Osteocyte (in vitro differentiated cells): Measurements from ENCODE around the gene PCSK2. TPM values are rescaled to one million over a fixed set of nuclear protein-coding genes. Genes with fewer than 3 reads are reported as not detected.

Source experiments
- DNase-seq: peaks from one replicate; pipeline ENCODE4 v3.0.0; 2021; ENCODE audit warnings: mixed read lengths; ENCODE audit not compliant: unreplicated experiment; ENCODE audit errors: extremely low spot score
- H3K27ac Mint-ChIP-seq: one replicate; pipeline ENCODE4 v1.8.0; 2021; ENCODE audit warnings: mild to moderate bottlenecking, mixed read lengths; ENCODE audit not compliant: unreplicated experiment
- H3K27me3 Mint-ChIP-seq: one replicate; pipeline ENCODE4 v1.8.0; 2021; ENCODE audit warnings: mixed read lengths; ENCODE audit not compliant: unreplicated experiment
- H3K36me3 Mint-ChIP-seq: one replicate; pipeline ENCODE4 v1.8.0; 2021; ENCODE audit warnings: mixed read lengths; ENCODE audit not compliant: unreplicated experiment
- H3K4me1 Mint-ChIP-seq: one replicate; pipeline ENCODE4 v1.8.0; 2021; ENCODE audit warnings: mixed read lengths; ENCODE audit not compliant: unreplicated experiment
- H3K4me3 Mint-ChIP-seq: one replicate; pipeline ENCODE4 v1.8.0; 2021; ENCODE audit warnings: mild to moderate bottlenecking, moderate library complexity, mixed read lengths; ENCODE audit not compliant: unreplicated experiment
- H3K9me3 Mint-ChIP-seq: one replicate; pipeline ENCODE4 v1.8.0; 2021; ENCODE audit warnings: mixed read lengths; ENCODE audit not compliant: unreplicated experiment
- total RNA-seq: library from RNA; stranded (reverse); gene quantifications from 2 replicates; pipeline ENCODE4 v1.2.1, GENCODE V29; 2021
- TF ChIP-seq, protein P1 (sequence below): fragments of 200-600 bp; sonication (generic); IDR thresholded peaks from 2 replicates; pipeline ENCODE4 v1.5.0; 2021; ENCODE audit warnings: antibody characterized with exemption, mild to moderate bottlenecking, moderate library complexity

PCSK2 gene
- total RNA-seq, 1 donor from 2014 or later = not detected

DNA sequence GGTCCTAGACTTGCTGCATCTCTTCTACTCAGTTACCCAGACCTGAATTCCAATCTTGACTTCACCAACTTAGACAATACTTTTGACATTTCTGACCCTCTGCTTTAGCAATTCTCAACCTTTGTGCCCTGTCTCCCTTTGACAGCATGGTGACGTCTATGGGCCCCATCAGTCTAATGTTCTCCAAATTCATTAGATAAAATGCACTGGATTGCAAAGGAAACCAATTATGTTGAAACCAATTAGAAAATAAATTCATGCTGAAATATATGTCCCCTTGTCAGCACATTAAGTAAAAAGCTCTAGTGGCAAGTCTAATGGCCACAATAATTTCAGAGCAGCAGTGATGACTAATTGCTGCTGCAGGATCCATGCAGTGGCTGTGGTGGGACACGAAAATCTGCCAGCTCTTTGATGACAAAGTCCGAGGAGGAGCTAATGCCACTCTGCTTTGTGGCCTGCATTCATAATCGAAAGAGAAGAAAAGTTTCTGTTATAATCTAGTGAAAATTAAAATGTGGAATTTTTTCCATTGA is 240.3 kb downstream of the PCSK2 start:
- Mint-ChIP-seq H3K4me3 (no peak overlapping the region), H3K4me1 (no peaks in the 10 kb centered on the region), H3K36me3 (no peaks in the 10 kb centered on the region), H3K9me3 (no peaks in the 10 kb centered on the region), H3K27ac (no peak overlapping the region), H3K27me3 (peaks cover 17% of the 10 kb centered on the region)
- TF ChIP-seq, protein P1, sequence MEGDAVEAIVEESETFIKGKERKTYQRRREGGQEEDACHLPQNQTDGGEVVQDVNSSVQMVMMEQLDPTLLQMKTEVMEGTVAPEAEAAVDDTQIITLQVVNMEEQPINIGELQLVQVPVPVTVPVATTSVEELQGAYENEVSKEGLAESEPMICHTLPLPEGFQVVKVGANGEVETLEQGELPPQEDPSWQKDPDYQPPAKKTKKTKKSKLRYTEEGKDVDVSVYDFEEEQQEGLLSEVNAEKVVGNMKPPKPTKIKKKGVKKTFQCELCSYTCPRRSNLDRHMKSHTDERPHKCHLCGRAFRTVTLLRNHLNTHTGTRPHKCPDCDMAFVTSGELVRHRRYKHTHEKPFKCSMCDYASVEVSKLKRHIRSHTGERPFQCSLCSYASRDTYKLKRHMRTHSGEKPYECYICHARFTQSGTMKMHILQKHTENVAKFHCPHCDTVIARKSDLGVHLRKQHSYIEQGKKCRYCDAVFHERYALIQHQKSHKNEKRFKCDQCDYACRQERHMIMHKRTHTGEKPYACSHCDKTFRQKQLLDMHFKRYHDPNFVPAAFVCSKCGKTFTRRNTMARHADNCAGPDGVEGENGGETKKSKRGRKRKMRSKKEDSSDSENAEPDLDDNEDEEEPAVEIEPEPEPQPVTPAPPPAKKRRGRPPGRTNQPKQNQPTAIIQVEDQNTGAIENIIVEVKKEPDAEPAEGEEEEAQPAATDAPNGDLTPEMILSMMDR = no peak
- peak; percentile 5 for DNase-seq

DNA sequence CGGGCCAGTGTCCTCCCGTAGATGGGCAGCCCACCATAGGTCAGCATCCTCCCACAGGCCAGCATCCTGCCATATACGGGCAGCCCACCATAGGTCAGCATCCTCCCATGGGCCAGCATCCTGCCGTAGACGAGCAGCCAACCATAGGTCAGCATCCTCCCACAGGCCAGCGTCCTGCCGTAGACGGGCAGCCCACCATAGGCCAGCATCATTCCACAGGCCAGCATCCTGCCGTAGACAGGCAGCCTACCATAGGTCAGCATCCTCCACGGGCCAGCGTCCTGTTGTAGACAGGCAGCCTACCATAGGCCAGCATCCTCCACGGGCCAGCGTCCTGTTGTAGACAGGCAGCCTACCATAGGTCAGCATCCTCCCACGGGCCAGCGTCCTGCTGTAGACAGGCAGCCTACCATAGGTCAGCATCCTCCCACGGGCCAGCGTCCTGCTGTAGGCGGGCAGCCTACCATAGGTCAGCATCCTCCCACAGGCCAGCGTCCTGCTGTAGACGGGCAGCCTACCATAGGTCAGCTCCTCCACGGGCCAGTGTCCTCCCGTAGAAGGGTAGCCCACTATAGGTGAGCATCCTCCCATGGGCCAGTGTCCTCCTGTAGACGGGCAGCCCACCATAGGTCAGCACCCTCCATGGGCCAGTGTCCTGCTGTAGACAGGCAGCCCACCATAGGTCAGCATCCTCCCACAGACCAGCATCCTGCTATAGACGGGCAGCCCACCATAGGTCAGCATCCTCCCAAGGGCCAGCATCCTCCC is 241.4 kb downstream of the PCSK2 start:
- TF ChIP-seq, protein P1 = no peak
- Mint-ChIP-seq H3K4me3 (no peak overlapping the region), H3K27ac (no peak overlapping the region), H3K27me3 (peaks cover 10% of the 10 kb centered on the region), H3K36me3 (no peaks in the 10 kb centered on the region), H3K9me3 (no peaks in the 10 kb centered on the region), H3K4me1 (no peaks in the 10 kb centered on the region)
- peak; percentile 71 for DNase-seq

DNA sequence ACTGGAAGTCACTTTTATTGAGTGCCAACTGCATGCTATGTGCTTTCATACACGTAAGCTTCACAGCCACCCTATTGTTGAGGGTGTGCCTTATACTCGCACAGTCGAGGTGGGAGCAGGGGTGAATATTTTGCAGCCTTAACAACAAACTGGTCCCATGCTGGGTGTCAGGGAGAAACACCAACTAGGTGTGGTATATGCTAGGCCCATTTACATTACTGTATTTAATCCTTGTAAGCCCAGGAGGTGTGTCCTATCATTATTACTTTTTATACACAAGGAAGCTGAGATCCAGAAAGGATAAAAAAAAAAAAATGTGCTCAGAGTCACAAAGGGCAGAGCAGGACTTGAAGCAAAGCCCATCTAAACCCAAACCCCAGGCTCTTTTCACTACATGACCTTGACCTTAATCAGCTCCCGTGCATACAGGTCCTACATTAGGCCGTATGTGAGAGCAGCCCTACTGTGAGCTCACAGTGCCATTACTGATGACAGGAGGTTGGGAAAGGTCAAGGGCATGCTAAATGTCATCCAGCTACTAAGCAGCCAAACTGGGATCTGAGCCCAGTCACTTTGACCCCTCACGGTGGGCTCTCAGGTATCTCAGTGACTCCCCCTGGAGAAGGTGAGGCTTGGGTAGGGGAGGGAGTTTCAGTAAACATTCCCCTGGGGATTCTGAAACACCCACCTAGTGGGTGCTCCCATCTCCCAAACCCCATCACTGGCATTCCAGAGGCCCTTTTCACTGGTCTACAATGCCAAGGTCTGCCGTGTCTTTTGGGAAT is 242.6 kb downstream of the PCSK2 start:
- Mint-ChIP-seq H3K27me3 (peaks cover 14% of the 10 kb centered on the region), H3K4me1 (peaks cover 7% of the 10 kb centered on the region), H3K36me3 (no peaks in the 10 kb centered on the region), H3K4me3 (no peak overlapping the region), H3K27ac (no peak overlapping the region), H3K9me3 (no peaks in the 10 kb centered on the region)
- TF ChIP-seq, protein P1 = no peak
- peak; percentile 56 for DNase-seq

GRCh38 chr20:17470521-17470920 is 243.7 kb downstream of the PCSK2 start:
- no peaks in the 10 kb centered on the region for H3K36me3 Mint-ChIP-seq
- H3K4me3 Mint-ChIP-seq = no peak overlapping the region
- H3K27me3 Mint-ChIP-seq = peaks cover 19% of the 10 kb centered on the region
- TF ChIP-seq, protein P1 = no peak
- H3K4me1 Mint-ChIP-seq = peaks cover 7% of the 10 kb centered on the region
- H3K27ac Mint-ChIP-seq = no peak overlapping the region
- DNase-seq = peak; percentile 44
- H3K9me3 Mint-ChIP-seq = no peaks in the 10 kb centered on the region

GRCh38 chr20:17470973-17471372 is 244.1 kb downstream of the PCSK2 start:
- H3K4me3 Mint-ChIP-seq = no peak overlapping the region
- H3K9me3 Mint-ChIP-seq = no peaks in the 10 kb centered on the region
- peaks cover 7% of the 10 kb centered on the region for H3K4me1 Mint-ChIP-seq
- TF ChIP-seq, protein P1 = no peak
- no peaks in the 10 kb centered on the region for H3K36me3 Mint-ChIP-seq
- H3K27ac Mint-ChIP-seq = no peak overlapping the region
- H3K27me3 Mint-ChIP-seq = peaks cover 18% of the 10 kb centered on the region
- DNase-seq = peak; percentile 36
